K562 (cell line): ENCODE results near the gene ARMS2. TPM values are rescaled to one million over a fixed set of nuclear protein-coding genes. Genes with fewer than 3 reads are reported as not detected.

ENCODE experiments used
- ATAC-seq: fragments of 200-7000 bp; cut with Tn5 transposase; 3 replicates; pipeline ENCODE4 v1.9.1; 2020; ENCODE audit warnings: moderate library complexity
- BruUV-seq: library from RNA; stranded (reverse); fragments of 400-500 nt; replicated peaks from 2 replicates; lab custom pipeline; 2021; lab: Mats Ljungman, UMichigan
- CTCF ChIA-PET: fragments of 300-600 bp; formaldehyde crosslinking; extraction: SDS; loops from one replicate; lab custom pipeline; 2021; ENCODE audit warnings: low intra/inter-chr PET ratio; lab: Yijun Ruan, JAX
- POLR2A ChIA-PET: fragments of 300-600, 350-650 bp; sonication (Branson Sonifier 250); formaldehyde crosslinking; extraction: SDS; loops from one replicate; lab custom pipeline; 2021; ENCODE audit warnings: antibody characterized with exemption, inconsistent platforms; lab: Yijun Ruan, JAX
- DNase-seq, 4 experiments: peaks; one replicate each; pipeline versions ENCODE4 v3.0.0 to v3.0.0-alpha.2; 2011 to 2018; ENCODE audit warnings: low spot score in 3 of 4, mixed read lengths in 3 of 4; ENCODE audit errors: extremely low read depth in 1 of 4
- FAIRE-seq: peaks from 2 replicates; lab custom pipeline; 2011; peaks lifted over from hg19 to GRCh38; lab: Jason Lieb, UNC
- H2AFZ ChIP-seq: 2 replicates; pipeline ENCODE4 v1.6.0; 2011; ENCODE audit warnings: low read depth, low read length, control low read depth, inconsistent platforms
- H3K27ac ChIP-seq: fragments of 200-600 bp; 3 replicates; pipeline ENCODE4 v1.8.0; 2011; ENCODE audit warnings: low read depth, mild to moderate bottlenecking, control low read depth, inconsistent platforms, low read length, moderate library complexity, mixed read lengths; ENCODE audit errors: extremely low read depth
- H3K27me3 ChIP-seq, 2 experiments: fragments of 300-600 bp in 1 of 2; 2 replicates in 1 of 2; 3 replicates in 1 of 2; pipeline versions ENCODE4 v1.6.0 to v1.8.0; 2011; ENCODE audit warnings: inconsistent platforms in 2 of 2, low read length in 2 of 2, mild to moderate bottlenecking in 1 of 2, mixed read lengths in 1 of 2, moderate library complexity in 1 of 2; ENCODE audit not compliant: control insufficient read depth in 2 of 2, insufficient read depth in 2 of 2
- H3K36me3 ChIP-seq: fragments of 300-600 bp; 3 replicates; pipeline ENCODE4 v1.8.0; 2011; ENCODE audit warnings: mild to moderate bottlenecking, low read length, inconsistent platforms; ENCODE audit not compliant: control insufficient read depth, insufficient read depth
- H3K4me1 ChIP-seq, 2 experiments: fragments of 200-600 bp in 1 of 2; replicated peaks in 1 of 2; 2 replicates in 1 of 2; 3 replicates in 1 of 2; pipeline versions ENCODE4 v1.5.1 to v1.8.0; 2011; ENCODE audit warnings: inconsistent platforms in 2 of 2, low read length in 2 of 2, mild to moderate bottlenecking in 1 of 2, mixed read lengths in 1 of 2, moderate library complexity in 1 of 2; ENCODE audit not compliant: control insufficient read depth in 2 of 2, insufficient read depth in 2 of 2
- H3K4me2 ChIP-seq: 2 replicates; pipeline ENCODE4 v1.6.1; 2011; ENCODE audit warnings: low read length, control low read depth, inconsistent platforms, mixed read lengths; ENCODE audit not compliant: insufficient read depth
- H3K4me3 ChIP-seq: fragments of 200-600 bp; sonication (generic), shearing (Covaris generic); 2 replicates; pipeline ENCODE4 v1.5.1; 2016; ENCODE audit warnings: control low read depth, inconsistent platforms
- H3K79me2 ChIP-seq: fragments of 200-600 bp; 3 replicates; pipeline ENCODE4 v1.8.0; 2011; ENCODE audit warnings: low read length, inconsistent platforms; ENCODE audit not compliant: control insufficient read depth, insufficient read depth
- H3K9ac ChIP-seq, 2 experiments: 2 replicates each; pipeline versions ENCODE4 v1.6.0 to v1.6.1; 2011; ENCODE audit warnings: low read depth in 2 of 2, low read length in 2 of 2, control low read depth in 1 of 2, inconsistent platforms in 1 of 2, mild to moderate bottlenecking in 1 of 2, mixed read lengths in 1 of 2; ENCODE audit not compliant: insufficient read depth in 1 of 2
- H3K9me1 ChIP-seq: one replicate; pipeline ENCODE4 v1.6.0; 2011; ENCODE audit warnings: inconsistent platforms, mild to moderate bottlenecking, low read length, moderate library complexity; ENCODE audit not compliant: control insufficient read depth, insufficient read depth
- H3K9me3 ChIP-seq: replicated peaks from 2 replicates; pipeline ENCODE4 v1.5.1; 2011; ENCODE audit warnings: low read depth, low read length, inconsistent platforms; ENCODE audit not compliant: control insufficient read depth, insufficient read depth
- H4K20me1 ChIP-seq: replicated peaks from 2 replicates; pipeline ENCODE4 v1.6.1; 2011; ENCODE audit warnings: low read length, inconsistent platforms, mixed read lengths; ENCODE audit not compliant: control insufficient read depth, insufficient read depth
- ARID2 ChIP-seq: fragments of 450-650 bp; IDR thresholded peaks from 2 replicates; pipeline ENCODE4 v1.6.1; 2017; ENCODE audit warnings: antibody characterized with exemption, mild to moderate bottlenecking
- ETV1 ChIP-seq: fragments of 450-650 bp; conservative IDR thresholded peaks from 2 replicates; pipeline ENCODE4 v1.6.1; 2016; ENCODE audit warnings: missing genetic modification characterization, control low read depth, low read depth, missing compliant biosample characterization
- JUND ChIP-seq, 2 experiments: IDR thresholded peaks; 2 replicates in 1 of 2; 3 replicates in 1 of 2; pipeline ENCODE4 v1.6.1; 2011; ENCODE audit warnings: borderline replicate concordance in 2 of 2, low read depth in 2 of 2, low read length in 2 of 2, improper control_type of control experiment in 1 of 2, missing biosample characterization in 1 of 2, missing genetic modification characterization in 1 of 2, missing genetic modification reagents in 1 of 2
- PURB ChIP-seq: sonication (generic); formaldehyde crosslinking; IDR thresholded peaks from 2 replicates; pipeline ENCODE4 v1.9.0; 2021; ENCODE audit warnings: low read depth, mild to moderate bottlenecking, missing genetic modification reagents
- RCOR1 ChIP-seq, 2 experiments: IDR thresholded peaks; 2 replicates each; pipeline ENCODE4 v1.6.1; 2012; ENCODE audit warnings: low read depth in 2 of 2, low read length in 2 of 2, borderline replicate concordance in 1 of 2, improper control_type of control experiment in 1 of 2
- SIRT6 ChIP-seq: IDR thresholded peaks from one replicate; pipeline ENCODE4 v1.6.1; 2012; ENCODE audit warnings: low read depth, mild to moderate bottlenecking, control low read depth, inconsistent platforms, low read length, moderate library complexity
- ZNF146 ChIP-seq: IDR thresholded peaks from one replicate; pipeline ENCODE4 v1.6.1; 2018; ENCODE audit warnings: missing compliant biosample characterization; ENCODE audit not compliant: unreplicated experiment
- ZNF785 ChIP-seq: fragments of 250-450 bp; sonication (Bioruptor Pico); IDR thresholded peaks from 2 replicates; pipeline ENCODE4 v1.4.0; 2020; ENCODE audit warnings: mild to moderate bottlenecking
- ZZZ3 ChIP-seq: fragments of 450-650 bp; IDR thresholded peaks from 2 replicates; pipeline ENCODE4 v1.6.1; 2016; ENCODE audit warnings: antibody characterized with exemption, mild to moderate bottlenecking, moderate library complexity
- WGBS: fragments of 100-300 bp; shearing (Covaris generic); methylation state at CpG from one replicate; pipeline ENCODE4 v1.1.6; 2016; ENCODE audit warnings: low coverage, mixed read lengths; ENCODE audit not compliant: insufficient coverage; ENCODE audit errors: missing lambda C conversion rate; 5-methylcytosine and 5-hydroxymethylcytosine counted together
- in situ Hi-C: fragments of 300-500 bp; cut with MboI; formaldehyde crosslinking; loops from 4 replicates; pipeline ENCODE4 v1.15.0; 2018; ENCODE audit warnings: inconsistent platforms, mixed read lengths
- intact Hi-C: fragments of 100-400 bp; cut with micrococcal nuclease; formaldehyde crosslinking; loops from 2 replicates; pipeline ENCODE4 v1.14.2; 2022
- polyA plus RNA-seq, 8 experiments: library from polyadenylated mRNA; depleted of rRNA in 4 of 8; stranded (reverse) in 5 of 8; unstranded in 3 of 8; fragments of >200 nt; fragmentation: Nextera tagmentation in 2 of 8; fragmentation: Illumina TruSeq in 1 of 8; extraction: Ambion mirVana in 2 of 8; extraction: Trizol in 1 of 8; gene quantifications; 2 replicates each; pipeline versions ENCODE4 v1.2.1 to v1.2.3, GENCODE V29; 2011 to 2014; ENCODE audit warnings: inconsistent platforms in 1 of 8, missing spikeins in 1 of 8
- total RNA-seq, 7 experiments: library from RNA; depleted of rRNA in 6 of 7; stranded (reverse); fragments of >200 nt in 6 of 7; fragmentation: Illumina TruSeq in 2 of 7; extraction: Trizol in 2 of 7; gene quantifications; 2 replicates each; pipeline versions ENCODE4 v1.2.1 to v1.2.3, GENCODE V29; 2011 to 2021; ENCODE audit warnings: low replicate concordance in 1 of 7
- TF ChIP-seq, protein P1 (sequence below): fragments of 250-450 bp; sonication (Bioruptor Pico); IDR thresholded peaks from 2 replicates; pipeline ENCODE4 v1.9.0; 2021; ENCODE audit warnings: mild to moderate bottlenecking, inconsistent platforms
- TF ChIP-seq, protein P2 (sequence below), 2 experiments: fragments of 450-650 bp; IDR thresholded peaks; 2 replicates each; pipeline ENCODE4 v1.6.1; 2016; ENCODE audit warnings: mild to moderate bottlenecking in 2 of 2, borderline replicate concordance in 1 of 2, low read depth in 1 of 2, moderate library complexity in 1 of 2

The ARMS2 gene
- total and polyA plus RNA-seq, 9 of the 15 experiments (the other 6 are each of a cell fraction or from before 2014, with no cell fraction given): not detected

DNA sequence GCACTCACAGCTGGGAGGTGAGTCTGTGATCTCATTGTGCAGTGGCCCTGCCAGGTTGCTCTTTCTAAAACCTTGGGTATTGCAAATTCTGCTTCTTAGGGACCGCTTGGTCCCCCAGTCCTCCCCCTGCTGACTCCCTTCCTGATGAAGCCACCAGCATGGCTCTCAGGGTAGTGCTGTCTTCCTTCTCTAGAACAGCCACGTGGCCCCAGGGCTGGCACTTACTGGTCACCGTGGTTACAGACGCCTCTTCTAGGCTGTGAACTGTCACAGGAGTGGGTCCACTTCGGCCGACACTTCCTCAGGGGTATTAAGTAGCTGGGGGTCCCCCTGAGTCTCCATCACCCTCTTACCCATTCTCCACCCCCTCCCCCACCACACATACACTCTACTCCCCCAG lies 4.2 kb downstream of the ARMS2 start:
- H3K79me2 ChIP-seq: no peaks in the 10 kb centered on the region
- TF ChIP-seq ARID2: no peak
- TF ChIP-seq ETV1: no peak
- no peak for TF ChIP-seq SIRT6
- no peak for TF ChIP-seq ZZZ3
- TF ChIP-seq, protein P1, sequence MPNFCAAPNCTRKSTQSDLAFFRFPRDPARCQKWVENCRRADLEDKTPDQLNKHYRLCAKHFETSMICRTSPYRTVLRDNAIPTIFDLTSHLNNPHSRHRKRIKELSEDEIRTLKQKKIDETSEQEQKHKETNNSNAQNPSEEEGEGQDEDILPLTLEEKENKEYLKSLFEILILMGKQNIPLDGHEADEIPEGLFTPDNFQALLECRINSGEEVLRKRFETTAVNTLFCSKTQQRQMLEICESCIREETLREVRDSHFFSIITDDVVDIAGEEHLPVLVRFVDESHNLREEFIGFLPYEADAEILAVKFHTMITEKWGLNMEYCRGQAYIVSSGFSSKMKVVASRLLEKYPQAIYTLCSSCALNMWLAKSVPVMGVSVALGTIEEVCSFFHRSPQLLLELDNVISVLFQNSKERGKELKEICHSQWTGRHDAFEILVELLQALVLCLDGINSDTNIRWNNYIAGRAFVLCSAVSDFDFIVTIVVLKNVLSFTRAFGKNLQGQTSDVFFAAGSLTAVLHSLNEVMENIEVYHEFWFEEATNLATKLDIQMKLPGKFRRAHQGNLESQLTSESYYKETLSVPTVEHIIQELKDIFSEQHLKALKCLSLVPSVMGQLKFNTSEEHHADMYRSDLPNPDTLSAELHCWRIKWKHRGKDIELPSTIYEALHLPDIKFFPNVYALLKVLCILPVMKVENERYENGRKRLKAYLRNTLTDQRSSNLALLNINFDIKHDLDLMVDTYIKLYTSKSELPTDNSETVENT (CRISPR knock-in tag): no peak
- TF ChIP-seq JUND (IDR thresholded peaks at IDR 0.05; ENCODE audit: borderline replicate concordance, low read depth, low read length): no peak
- TF ChIP-seq JUND (tag; IDR thresholded peaks at IDR 0.05; ENCODE audit: borderline replicate concordance, low read depth, low read length): no peak
- TF ChIP-seq PURB (CRISPR knock-in tag): no peak
- TF ChIP-seq, protein P2, sequence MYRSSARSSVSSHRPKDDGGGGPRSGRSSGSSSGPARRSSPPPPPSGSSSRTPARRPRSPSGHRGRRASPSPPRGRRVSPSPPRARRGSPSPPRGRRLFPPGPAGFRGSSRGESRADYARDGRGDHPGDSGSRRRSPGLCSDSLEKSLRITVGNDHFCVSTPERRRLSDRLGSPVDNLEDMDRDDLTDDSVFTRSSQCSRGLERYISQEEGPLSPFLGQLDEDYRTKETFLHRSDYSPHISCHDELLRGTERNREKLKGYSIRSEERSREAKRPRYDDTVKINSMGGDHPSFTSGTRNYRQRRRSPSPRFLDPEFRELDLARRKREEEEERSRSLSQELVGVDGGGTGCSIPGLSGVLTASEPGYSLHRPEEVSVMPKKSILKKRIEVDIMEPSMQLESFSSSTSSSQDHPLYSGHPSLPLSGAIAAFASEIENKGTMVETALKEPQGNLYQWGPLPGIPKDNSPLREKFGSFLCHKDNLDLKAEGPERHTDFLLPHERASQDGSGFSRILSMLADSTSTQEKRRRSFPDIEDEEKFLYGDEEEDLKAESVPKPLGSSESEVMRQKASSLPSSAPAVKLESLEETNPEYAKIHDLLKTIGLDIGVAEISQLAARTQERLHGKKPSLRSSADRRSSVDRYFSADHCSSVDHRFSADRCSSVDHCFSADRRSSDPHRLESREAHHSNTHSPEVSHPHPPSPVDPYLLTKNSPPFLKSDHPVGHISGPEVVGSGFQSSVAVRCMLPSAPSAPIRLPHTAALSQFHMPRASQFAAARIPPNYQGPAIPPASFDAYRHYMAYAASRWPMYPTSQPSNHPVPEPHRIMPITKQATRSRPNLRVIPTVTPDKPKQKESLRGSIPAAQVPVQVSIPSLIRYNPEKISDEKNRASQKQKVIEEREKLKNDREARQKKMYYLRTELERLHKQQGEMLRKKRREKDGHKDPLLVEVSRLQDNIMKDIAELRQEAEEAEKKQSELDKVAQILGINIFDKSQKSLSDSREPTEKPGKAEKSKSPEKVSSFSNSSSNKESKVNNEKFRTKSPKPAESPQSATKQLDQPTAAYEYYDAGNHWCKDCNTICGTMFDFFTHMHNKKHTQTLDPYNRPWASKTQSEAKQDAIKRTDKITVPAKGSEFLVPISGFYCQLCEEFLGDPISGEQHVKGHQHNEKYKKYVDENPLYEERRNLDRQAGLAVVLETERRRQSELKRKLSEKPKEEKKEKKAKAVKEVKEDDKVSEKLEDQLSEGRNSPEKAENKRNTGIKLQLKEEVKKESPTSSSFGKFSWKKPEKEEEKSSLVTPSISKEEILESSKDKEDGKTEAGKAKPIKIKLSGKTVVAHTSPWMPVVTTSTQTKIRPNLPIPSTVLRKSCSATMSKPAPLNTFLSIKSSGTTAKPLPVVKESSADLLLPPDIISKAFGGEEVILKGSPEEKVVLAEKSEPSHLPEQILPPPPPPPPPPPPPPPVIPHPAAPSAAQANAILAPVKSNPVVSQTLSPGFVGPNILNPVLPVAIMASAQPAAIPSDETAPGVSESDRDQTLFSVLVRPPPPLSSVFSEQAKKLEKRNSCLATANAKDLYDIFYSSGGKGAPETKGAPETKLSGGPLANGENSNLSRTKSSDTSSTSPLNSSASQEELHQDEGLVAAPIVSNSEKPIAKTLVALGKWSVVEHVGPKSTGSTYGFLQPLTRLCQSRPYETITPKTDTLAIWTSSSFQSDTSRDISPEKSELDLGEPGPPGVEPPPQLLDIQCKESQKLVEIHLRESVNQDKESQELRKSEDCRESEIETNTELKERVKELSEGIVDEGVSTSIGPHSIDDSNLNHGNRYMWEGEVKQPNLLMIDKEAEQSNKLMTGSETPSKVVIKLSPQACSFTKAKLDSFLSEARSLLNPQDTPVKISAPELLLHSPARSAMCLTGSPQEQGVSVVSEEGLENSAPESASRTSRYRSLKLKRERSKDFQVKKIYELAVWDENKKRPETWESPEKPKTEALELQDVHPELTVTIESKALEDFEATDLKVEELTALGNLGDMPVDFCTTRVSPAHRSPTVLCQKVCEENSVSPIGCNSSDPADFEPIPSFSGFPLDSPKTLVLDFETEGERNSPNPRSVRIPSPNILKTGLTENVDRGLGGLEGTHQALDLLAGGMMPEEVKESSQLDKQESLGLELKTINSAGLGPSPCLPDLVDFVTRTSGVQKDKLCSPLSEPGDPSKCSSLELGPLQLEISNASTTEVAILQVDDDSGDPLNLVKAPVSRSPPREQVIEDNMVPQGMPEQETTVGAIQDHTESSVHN (IDR thresholded peaks at IDR 0.05; ENCODE audit: borderline replicate concordance in 1 of 2, low read depth in 1 of 2): no peak
- TF ChIP-seq ZNF146: no peak
- TF ChIP-seq ZNF785 (CRISPR knock-in tag): no peak
- TF ChIP-seq RCOR1 (IDR thresholded peaks at IDR 0.05; ENCODE audit: borderline replicate concordance in 1 of 2, low read depth in 2 of 2, low read length in 2 of 2): no peak
- FAIRE-seq: no peak
- no peak overlapping the region for H3K9ac ChIP-seq
- no peak overlapping the region for H3K4me2 ChIP-seq
- POLR2A ChIA-PET: no interaction called here
- no peaks in the 10 kb centered on the region for H3K4me1 ChIP-seq
- H3K36me3 ChIP-seq: no peaks in the 10 kb centered on the region
- CTCF ChIA-PET: no interaction called here
- no peaks in the 10 kb centered on the region for H4K20me1 ChIP-seq
- intact Hi-C loops (no loop called here), in situ Hi-C loops (no loop called here)
- no TSS peak for BruUV-seq
- H2AFZ ChIP-seq: no peak overlapping the region
- no peaks in the 10 kb centered on the region for H3K9me3 ChIP-seq
- peaks cover 0 to 26% of the 10 kb centered on the region in 2 experiments; a peak in 2 of 5 replicates for H3K27me3 ChIP-seq
- no peak overlapping the region for H3K4me3 ChIP-seq
- H3K27ac ChIP-seq: no peak overlapping the region
- WGBS: under 1% methylated on average over 6 of the region's 6 CpGs
- no peak for DNase-seq
- H3K9me1 ChIP-seq: no peaks in the 10 kb centered on the region
- ATAC-seq: no peak
